GM19043 (cell line): ENCODE data around the gene ZNF506.
A peak's percentile ranks its signal among the peaks of the same experiment; 100 is the strongest.
"Not testable (repeated sequence)": the region's sequence is repeated elsewhere in the genome, so short reads cannot be mapped to it uniquely, and the experiment has no call there.

Experiments
- ATAC-seq: cut with Tn5 transposase; IDR thresholded peaks from one replicate; pipeline ENCODE4 v1.9.1; 2021; ENCODE audit warnings: low read depth; ENCODE audit not compliant: unreplicated experiment

Gene ZNF506

DNA sequence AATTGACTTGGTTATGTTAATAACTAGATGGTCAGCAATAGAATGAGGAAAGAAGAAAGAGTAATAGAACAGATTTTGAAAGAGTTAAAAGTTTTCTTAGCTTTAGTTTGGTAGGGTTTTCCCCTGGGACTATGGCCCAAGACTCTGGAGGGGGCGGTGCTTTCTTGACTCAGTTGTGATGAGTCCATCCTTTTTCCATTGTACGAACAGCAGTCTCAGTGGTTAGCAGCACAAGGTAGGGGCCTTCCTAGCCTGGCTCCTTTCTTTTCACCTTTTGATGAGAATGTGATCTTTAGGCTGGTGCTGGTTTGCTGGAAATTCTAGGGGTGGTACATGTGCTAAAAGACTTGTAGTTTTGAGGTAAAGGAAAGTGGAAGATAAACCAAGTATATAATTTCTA, 38.8 kb downstream of the ZNF506 start:
- ATAC-seq: no peak

DNA sequence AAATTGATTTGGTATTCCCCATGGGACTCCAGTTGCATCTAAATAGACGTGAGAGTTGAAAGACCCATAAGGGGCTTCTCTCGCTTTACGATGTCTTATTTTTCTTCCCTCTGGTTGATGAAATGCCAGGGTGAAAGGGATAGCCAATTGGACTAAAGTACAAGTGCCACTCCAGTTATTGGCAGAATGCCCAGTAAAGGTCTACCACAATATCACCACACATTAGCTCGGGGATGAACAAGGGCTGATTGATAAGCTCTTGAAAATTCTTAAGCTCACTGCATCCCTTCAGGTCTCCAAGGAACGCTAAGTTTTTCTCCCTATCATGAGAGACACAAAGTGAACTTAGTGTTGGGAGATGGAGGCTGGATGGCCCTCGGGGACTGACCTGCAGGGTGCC, 39.8 kb downstream of the ZNF506 start:
- ATAC-seq: not testable (repeated sequence)

- ATAC-seq: no peak
Observed at GRCh38 chr19:19778666-19779065, 42.9 kb downstream of the ZNF506 start.

DNA sequence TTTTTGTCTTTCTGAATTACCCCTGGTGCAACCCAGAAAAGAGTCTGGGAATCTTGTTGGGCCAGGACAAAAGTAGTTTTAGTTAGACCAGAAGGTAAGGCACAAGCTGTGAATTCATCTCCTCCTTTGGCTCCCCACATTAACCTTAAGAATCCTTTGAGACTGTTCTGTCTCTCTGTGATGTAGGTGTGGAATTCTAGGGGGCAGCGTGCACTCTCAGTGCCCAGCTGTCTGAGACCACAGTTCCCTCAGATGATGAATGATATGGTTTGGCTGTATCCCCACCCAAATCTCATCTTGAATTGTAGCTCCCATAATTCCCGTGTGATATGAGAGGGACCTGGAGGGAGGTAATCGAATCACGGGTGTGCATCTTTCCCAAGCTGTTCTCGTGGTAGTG, 43.9 kb downstream of the ZNF506 start:
- ATAC-seq: no peak

- peak; percentile 97 for ATAC-seq
Observed at GRCh38 chr19:19776206-19777008, 45.1 kb downstream of the ZNF506 start.

- ATAC-seq: peak; percentile 13
Observed at GRCh38 chr19:19775891-19776205, 45.7 kb downstream of the ZNF506 start.

- no peak for ATAC-seq
Observed at GRCh38 chr19:19774354-19775033, 47.1 kb downstream of the ZNF506 start.

GRCh38 chr19:19771963-19772362, 49.6 kb downstream of the ZNF506 start:
- ATAC-seq: not testable (repeated sequence)

- ATAC-seq: not testable (repeated sequence)
Observed at GRCh38 chr19:19769971-19770370, 51.6 kb downstream of the ZNF506 start.

DNA sequence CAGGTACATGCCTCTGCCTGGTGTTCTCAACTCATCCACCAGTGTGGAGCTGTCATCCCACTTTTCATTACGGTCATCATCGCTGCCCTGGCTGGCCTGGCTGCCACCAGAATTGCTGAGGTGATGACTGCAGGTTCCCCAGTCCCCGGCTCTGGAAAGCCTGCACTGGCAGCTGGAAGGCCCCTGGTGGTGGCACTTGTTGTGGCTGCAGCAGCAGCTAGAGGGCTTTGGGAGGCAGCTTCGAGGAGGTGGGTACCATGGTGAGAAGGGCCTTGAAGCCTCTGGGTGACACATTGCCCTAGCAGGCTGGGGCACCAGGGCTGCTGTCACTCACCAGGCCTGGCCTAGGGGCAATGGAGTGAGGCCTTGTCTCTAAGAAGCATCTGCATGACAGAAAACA, 63.4 kb downstream of the ZNF506 start:
- no peak for ATAC-seq

DNA sequence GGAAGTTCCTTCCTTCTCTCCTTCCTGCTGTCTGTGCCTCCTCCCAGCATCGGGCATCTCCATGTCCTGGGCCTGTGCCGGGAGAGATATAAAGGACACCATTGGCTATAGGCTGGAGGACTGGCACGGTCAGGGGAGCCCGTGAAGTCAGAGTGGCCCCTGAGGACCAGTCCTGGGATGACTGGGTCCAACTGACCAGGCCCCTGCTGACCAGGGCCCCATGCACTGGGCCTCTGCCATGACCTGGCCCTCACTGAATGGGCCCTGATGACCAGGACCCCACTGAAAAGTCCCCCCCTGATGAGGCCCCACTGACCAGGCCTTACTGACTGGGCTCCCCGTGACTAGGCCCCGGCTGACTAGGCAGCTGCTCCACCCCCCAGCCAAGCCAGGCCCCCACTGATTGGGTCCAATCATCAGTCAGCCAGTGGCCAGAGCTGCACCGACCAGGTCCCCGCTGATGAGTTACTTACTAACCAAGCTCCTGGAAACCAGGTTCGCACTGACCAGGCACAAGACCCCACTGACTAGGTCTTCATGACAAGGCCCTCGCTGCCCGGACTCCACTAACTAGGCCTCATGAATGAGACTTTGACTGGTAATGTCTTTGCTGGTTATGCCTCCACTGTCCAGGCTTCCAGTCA, 68.7 kb downstream of the ZNF506 start:
- ATAC-seq: no peak

DNA sequence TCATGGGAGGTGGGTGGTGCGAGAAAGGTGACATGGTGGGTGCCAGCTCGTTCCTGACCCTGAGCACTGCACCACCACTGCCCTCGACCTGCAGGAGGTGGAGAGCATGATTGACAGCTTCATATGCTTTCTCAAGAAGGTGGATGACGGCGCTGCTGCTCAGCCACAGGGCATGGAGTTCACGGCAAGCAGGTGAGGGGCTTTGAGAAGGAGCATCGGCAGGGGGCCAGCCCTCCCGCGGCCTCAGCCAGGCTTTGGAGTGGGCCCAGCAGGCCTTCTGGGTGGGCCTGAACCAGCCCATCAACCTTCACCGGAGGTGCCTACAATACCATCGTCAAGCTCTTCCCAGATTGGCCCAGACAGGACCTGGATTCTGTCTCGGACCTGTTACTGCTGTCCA, 69.7 kb downstream of the ZNF506 start:
- no peak for ATAC-seq

DNA sequence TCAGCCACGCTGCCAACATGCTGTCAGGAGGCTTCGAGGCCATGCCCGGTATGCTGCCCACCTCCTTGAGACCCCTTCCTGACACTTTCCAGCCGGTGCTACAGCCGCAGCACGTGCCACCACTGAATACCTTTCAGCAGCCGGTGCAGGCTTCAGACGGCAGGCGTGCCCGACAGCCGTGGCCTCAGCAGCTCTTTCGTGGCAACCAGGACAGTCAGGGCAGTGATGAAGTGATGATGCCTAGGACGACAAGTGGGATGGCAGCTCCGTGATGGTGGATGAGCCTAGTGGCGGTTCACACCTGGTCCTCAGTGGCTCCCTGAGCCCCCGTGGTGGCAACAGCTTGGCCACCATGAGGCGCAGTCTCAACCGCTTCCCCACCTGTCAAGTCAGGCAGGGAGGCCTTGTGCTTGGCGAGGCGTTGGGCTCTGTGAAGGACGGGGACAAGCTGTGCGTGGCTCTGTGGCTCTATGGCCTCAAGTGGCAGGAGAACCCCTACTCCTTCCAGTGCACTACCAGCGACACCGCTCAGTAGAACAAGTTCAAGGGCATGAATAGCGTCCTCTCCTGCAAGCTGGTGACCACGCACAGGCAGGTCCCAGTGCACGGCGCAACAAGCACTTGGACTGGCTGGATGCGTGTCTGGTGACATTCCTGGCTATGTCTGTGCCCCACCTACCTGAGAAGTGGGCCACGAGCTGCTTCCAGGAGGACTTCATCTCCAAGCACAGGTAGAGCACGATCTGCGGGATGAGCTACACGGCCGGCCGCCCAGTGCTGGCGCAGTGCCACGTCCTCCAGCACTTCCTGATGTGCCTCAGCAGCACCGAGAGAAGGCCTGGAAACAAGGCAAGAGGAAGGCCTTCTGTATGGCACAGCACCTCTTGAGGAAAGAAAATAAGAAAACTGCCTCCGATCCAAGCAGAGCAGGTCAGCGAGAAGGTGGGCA, 70.4 kb downstream of the ZNF506 start:
- no peak for ATAC-seq

GRCh38 chr19:19749908-19750841, 71.4 kb downstream of the ZNF506 start:
- no peak for ATAC-seq

GRCh38 chr19:19749117-19749907, 72.2 kb downstream of the ZNF506 start:
- ATAC-seq: no peak

GRCh38 chr19:19748249-19748938, 73.2 kb downstream of the ZNF506 start:
- ATAC-seq: no peak

- ATAC-seq: no peak
Observed at GRCh38 chr19:19747357-19748220, 74.0 kb downstream of the ZNF506 start.
